CD4-positive, alpha-beta T cell (primary cell): ENCODE results near the gene ANO8. TPM values are rescaled to one million over a fixed set of nuclear protein-coding genes. Genes with fewer than 3 reads are reported as not detected.
"Not testable (repeated sequence)": the region's sequence is repeated elsewhere in the genome, so short reads cannot be mapped to it uniquely, and the experiment has no call there.

Experiments used
- ATAC-seq: fragments of 200-7000 bp; cut with Tn5 transposase; one replicate; pipeline ENCODE4 v1.10.0; 2022; ENCODE audit warnings: mild to moderate bottlenecking; ENCODE audit not compliant: poor library complexity
- CTCF ChIA-PET: fragments of 350-600 bp; sonication (Branson Sonifier 250); formaldehyde crosslinking; loops from one replicate; lab custom pipeline; 2021; ENCODE audit warnings: antibody characterized with exemption, inconsistent platforms; lab: Charles Lee
- POLR2A ChIA-PET: fragments of 350-600 bp; sonication (Branson Sonifier 250); formaldehyde crosslinking; loops from one replicate; lab custom pipeline; 2021; ENCODE audit warnings: antibody characterized with exemption, inconsistent platforms; lab: Charles Lee
- DNase-seq, 14 experiments: peaks; one replicate each; pipeline ENCODE4 v3.0.0-alpha.2; 2013 to 2020; ENCODE audit warnings: mixed read lengths in 2 of 14
- H3K27ac ChIP-seq, 2 donors: one replicate each; pipeline versions ENCODE4 v1.5.1 to v1.7.0; 2013; ENCODE audit warnings: low read length in 2 of 2, low read depth in 1 of 2, mild to moderate bottlenecking in 1 of 2
- H3K27me3 ChIP-seq, 2 experiments: 1 replicate in 1 of 2; 2 replicates in 1 of 2; pipeline versions ENCODE4 v1.6.1 to v1.7.0; 2013; ENCODE audit warnings: low read length in 2 of 2, control low read depth in 1 of 2, mild to moderate bottlenecking in 1 of 2, moderate library complexity in 1 of 2; ENCODE audit not compliant: insufficient read depth in 2 of 2, control insufficient read depth in 1 of 2
- H3K36me3 ChIP-seq: one replicate; pipeline ENCODE4 v1.6.1; 2013; ENCODE audit warnings: low read length, control low read depth; ENCODE audit not compliant: insufficient read depth
- H3K4me1 ChIP-seq: one replicate; pipeline ENCODE4 v1.6.1; 2013; ENCODE audit warnings: low read length, control low read depth; ENCODE audit not compliant: insufficient read depth
- H3K4me3 ChIP-seq: one replicate; pipeline ENCODE4 v1.5.1; 2013; ENCODE audit warnings: mild to moderate bottlenecking, low read length, moderate library complexity
- H3K9me3 ChIP-seq, 2 experiments: 1 replicate in 1 of 2; 2 replicates in 1 of 2; pipeline versions ENCODE4 v1.6.1 to v1.7.0; 2013; ENCODE audit warnings: low read length in 2 of 2, mild to moderate bottlenecking in 2 of 2, control low read depth in 1 of 2, moderate library complexity in 1 of 2; ENCODE audit not compliant: control insufficient read depth in 1 of 2, insufficient read depth in 1 of 2
- H3K27ac Mint-ChIP-seq: one replicate; pipeline ENCODE4 v1.8.0; 2020; ENCODE audit warnings: mixed read lengths
- H3K27me3 Mint-ChIP-seq: one replicate; pipeline ENCODE4 v1.8.0; 2021; ENCODE audit warnings: mixed read lengths
- H3K36me3 Mint-ChIP-seq: one replicate; pipeline ENCODE4 v1.8.0; 2021; ENCODE audit warnings: low read depth, mixed read lengths
- H3K4me1 Mint-ChIP-seq: one replicate; pipeline ENCODE4 v1.8.0; 2021; ENCODE audit warnings: low read depth, mixed read lengths
- H3K4me3 Mint-ChIP-seq: one replicate; pipeline ENCODE4 v1.8.0; 2020; ENCODE audit warnings: mild to moderate bottlenecking, mixed read lengths
- H3K9me3 Mint-ChIP-seq: one replicate; pipeline ENCODE4 v1.8.0; 2020; ENCODE audit warnings: mixed read lengths
- intact Hi-C, 2 experiments: fragments of 100-400 bp; cut with DNase I in 1 of 2; cut with micrococcal nuclease in 1 of 2; formaldehyde crosslinking; loops; one replicate each; pipeline versions ENCODE4 v1.15.1 to v1.9.0; 2023 to 2025; cut with DNase I, micrococcal nuclease
- total RNA-seq, 174 experiments: library from RNA in 2 of 174; stranded (reverse) in 2 of 174; gene quantifications; one replicate each; pipeline ENCODE4 v1.2.3 and lab custom pipeline; 2021 to 2026
- TF ChIP-seq, protein P1 (sequence below): fragments of 200-600 bp; IDR thresholded peaks from one replicate; pipeline ENCODE4 v1.8.0; 2022; ENCODE audit warnings: antibody characterized with exemption, mild to moderate bottlenecking

The ANO8 gene
- total RNA-seq, 2 experiments from 2014 or later: 15.3 TPM

DNA sequence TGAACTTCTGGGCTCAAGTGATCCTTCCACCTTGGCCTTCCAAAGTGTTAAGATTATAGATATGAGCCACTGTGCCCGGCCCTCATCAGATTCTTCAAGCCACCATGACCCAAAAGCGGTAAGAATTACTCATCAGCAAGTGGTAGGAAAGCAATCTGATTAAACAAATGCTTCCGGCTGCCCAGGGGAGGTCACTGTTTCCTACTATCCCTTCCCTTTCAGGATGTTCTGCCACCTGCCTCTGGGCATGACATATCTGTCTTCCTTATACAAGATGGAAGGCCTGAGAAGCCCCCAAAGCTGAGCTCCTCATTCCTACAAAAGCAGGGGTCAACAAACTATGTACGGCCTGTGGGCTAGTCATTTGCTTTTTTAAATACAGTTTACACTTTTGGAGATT, 38.4 kb downstream of the ANO8 start:
- POLR2A ChIA-PET: interaction anchor here (0.7 to 1.2 kb wide), 2 partner anchors 9 to 81 kb away, joined by 3 to 6 read pairs; partner anchors contain the start of genes MRPL34 and USE1
- CTCF ChIA-PET: interaction anchor here (1.1 kb wide), 1 partner anchor 9 kb away, joined by 5 read pairs; the partner anchor contains the start of gene MRPL34
- H3K27me3 Mint-ChIP-seq: no peaks in the 10 kb centered on the region
- H3K36me3 Mint-ChIP-seq: peaks cover 10% of the 10 kb centered on the region
- H3K4me3 Mint-ChIP-seq: no peak overlapping the region
- H3K27ac Mint-ChIP-seq: no peak overlapping the region
- H3K4me1 Mint-ChIP-seq: peaks cover 6% of the 10 kb centered on the region
- TF ChIP-seq, protein P1, sequence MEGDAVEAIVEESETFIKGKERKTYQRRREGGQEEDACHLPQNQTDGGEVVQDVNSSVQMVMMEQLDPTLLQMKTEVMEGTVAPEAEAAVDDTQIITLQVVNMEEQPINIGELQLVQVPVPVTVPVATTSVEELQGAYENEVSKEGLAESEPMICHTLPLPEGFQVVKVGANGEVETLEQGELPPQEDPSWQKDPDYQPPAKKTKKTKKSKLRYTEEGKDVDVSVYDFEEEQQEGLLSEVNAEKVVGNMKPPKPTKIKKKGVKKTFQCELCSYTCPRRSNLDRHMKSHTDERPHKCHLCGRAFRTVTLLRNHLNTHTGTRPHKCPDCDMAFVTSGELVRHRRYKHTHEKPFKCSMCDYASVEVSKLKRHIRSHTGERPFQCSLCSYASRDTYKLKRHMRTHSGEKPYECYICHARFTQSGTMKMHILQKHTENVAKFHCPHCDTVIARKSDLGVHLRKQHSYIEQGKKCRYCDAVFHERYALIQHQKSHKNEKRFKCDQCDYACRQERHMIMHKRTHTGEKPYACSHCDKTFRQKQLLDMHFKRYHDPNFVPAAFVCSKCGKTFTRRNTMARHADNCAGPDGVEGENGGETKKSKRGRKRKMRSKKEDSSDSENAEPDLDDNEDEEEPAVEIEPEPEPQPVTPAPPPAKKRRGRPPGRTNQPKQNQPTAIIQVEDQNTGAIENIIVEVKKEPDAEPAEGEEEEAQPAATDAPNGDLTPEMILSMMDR: no peak
- Histone ChIP-seq H3K27ac (no peak overlapping the region), H3K9me3 (peaks cover 0 to 9% of the 10 kb centered on the region in 2 experiments), H3K4me3 (no peak overlapping the region), H3K36me3 (no peaks in the 10 kb centered on the region), H3K27me3 (no peaks in the 10 kb centered on the region), H3K4me1 (peaks cover 15% of the 10 kb centered on the region)
- no peaks in the 10 kb centered on the region for H3K9me3 Mint-ChIP-seq
- ATAC-seq (no peak), DNase-seq (no peak)
- intact Hi-C loops: no loop called here

- CTCF ChIA-PET: interaction anchor here (1.9 kb wide), 1 partner anchor 10 kb away, joined by 6 read pairs; the partner anchor contains the start of gene MRPL34
- ATAC-seq, intact Hi-C loops, H3K27ac ChIP-seq, H3K27ac Mint-ChIP-seq, H3K9me3 ChIP-seq, H3K27me3 Mint-ChIP-seq, H3K4me3 Mint-ChIP-seq, H3K36me3 ChIP-seq, H3K4me1 Mint-ChIP-seq, DNase-seq, H3K4me3 ChIP-seq, H3K36me3 Mint-ChIP-seq, H3K9me3 Mint-ChIP-seq, H3K27me3 ChIP-seq: not testable (repeated sequence)
- H3K4me1 ChIP-seq: peaks cover 15% of the 10 kb centered on the region
- POLR2A ChIA-PET: interaction anchor here (0.7 kb wide), 1 partner anchor 80 kb away, joined by 3 read pairs; the partner anchor contains the start of gene USE1
These were observed 39.1 kb downstream of the ANO8 start for GRCh38 chr19:17295551-17295950.

DNA sequence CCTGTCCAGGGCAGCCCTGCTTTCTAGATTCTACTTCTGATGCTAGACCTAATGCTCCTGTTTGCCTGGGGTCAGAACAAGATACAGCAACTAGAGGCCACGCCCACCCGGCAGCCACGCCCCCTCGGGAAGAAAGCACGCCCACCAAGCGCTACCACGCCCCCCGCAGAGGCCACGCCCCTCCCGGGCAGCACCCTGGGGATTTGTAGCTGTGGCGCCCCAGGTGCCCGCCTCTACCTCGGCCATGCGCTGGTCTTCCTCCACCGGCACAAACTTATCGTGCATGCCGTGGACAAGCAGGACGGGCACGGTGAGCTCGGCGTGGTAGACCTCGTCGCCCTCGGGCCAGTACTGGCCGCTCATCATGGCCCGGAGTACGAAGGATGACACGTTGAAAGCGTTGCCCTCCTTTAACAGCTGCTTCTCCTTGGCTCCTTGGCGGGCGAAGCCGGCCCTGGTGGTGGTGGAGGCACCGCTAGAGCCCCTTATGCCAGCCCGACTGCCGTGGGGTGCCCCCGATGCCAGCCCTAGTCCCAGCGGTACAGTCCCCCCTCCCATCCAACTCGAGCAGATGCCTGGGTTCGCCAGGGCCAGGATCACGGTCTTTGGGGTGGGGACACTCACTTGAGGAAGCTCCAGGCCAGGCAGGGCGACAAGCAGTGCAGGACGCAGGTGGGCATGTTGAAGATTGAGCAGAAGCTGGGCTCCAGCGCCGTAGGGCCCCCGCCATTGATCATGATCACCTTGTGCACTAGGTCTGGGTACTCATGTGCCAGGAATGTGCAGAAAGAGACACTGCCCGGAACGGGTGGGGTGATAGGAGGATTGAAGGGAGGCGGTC, 40.4 kb downstream of the ANO8 start:
- DNase-seq (peak in 12 of 14 experiments; percentile 22 to 76 (median 40)), ATAC-seq (no peak)
- TF ChIP-seq, protein P1: no peak
- ChIA-PET CTCF (interaction anchor here (1.1 to 1.9 kb wide), 2 partner anchors 11 to 92 kb away, joined by 4 to 6 read pairs; partner anchors contain the start of gene MRPL34), POLR2A (no interaction called here)
- Mint-ChIP-seq H3K4me1 (peaks cover 9% of the 10 kb centered on the region), H3K27ac (no peak overlapping the region), H3K4me3 (no peak overlapping the region), H3K36me3 (no peaks in the 10 kb centered on the region), H3K27me3 (no peaks in the 10 kb centered on the region), H3K9me3 (no peaks in the 10 kb centered on the region)
- Histone ChIP-seq H3K4me1 (peaks cover 18% of the 10 kb centered on the region), H3K9me3 (peaks cover 0 to 9% of the 10 kb centered on the region in 2 experiments), H3K36me3 (no peaks in the 10 kb centered on the region), H3K4me3 (no peak overlapping the region), H3K27me3 (no peaks in the 10 kb centered on the region), H3K27ac (no peak overlapping the region)
- intact Hi-C loops: loop anchor here (5.0 kb wide), 2 partner anchors 43 to 173 kb away; partner anchors contain the start of gene GTPBP3 (in 1 of the 2)
